CD4-positive, alpha-beta T cell (primary cell): ENCODE measurements around the gene ZNF365. TPM values are rescaled to one million over a fixed set of nuclear protein-coding genes. Genes with fewer than 3 reads are reported as not detected.
"Not testable (repeated sequence)": the region's sequence is repeated elsewhere in the genome, so short reads cannot be mapped to it uniquely, and the experiment has no call there.

Experiments used
- ATAC-seq: fragments of 200-7000 bp; cut with Tn5 transposase; one replicate; pipeline ENCODE4 v1.10.0; 2022; ENCODE audit warnings: mild to moderate bottlenecking; ENCODE audit not compliant: poor library complexity
- CTCF ChIA-PET: fragments of 350-600 bp; sonication (Branson Sonifier 250); formaldehyde crosslinking; loops from one replicate; lab custom pipeline; 2021; ENCODE audit warnings: antibody characterized with exemption, inconsistent platforms; lab: Charles Lee
- POLR2A ChIA-PET: fragments of 350-600 bp; sonication (Branson Sonifier 250); formaldehyde crosslinking; loops from one replicate; lab custom pipeline; 2021; ENCODE audit warnings: antibody characterized with exemption, inconsistent platforms; lab: Charles Lee
- DNase-seq, 14 experiments: peaks; one replicate each; pipeline ENCODE4 v3.0.0-alpha.2; 2013 to 2020; ENCODE audit warnings: mixed read lengths in 2 of 14
- H3K27ac ChIP-seq, 2 donors: one replicate each; pipeline versions ENCODE4 v1.5.1 to v1.7.0; 2013; ENCODE audit warnings: low read length in 2 of 2, low read depth in 1 of 2, mild to moderate bottlenecking in 1 of 2
- H3K27me3 ChIP-seq, 2 experiments: 1 replicate in 1 of 2; 2 replicates in 1 of 2; pipeline versions ENCODE4 v1.6.1 to v1.7.0; 2013; ENCODE audit warnings: low read length in 2 of 2, control low read depth in 1 of 2, mild to moderate bottlenecking in 1 of 2, moderate library complexity in 1 of 2; ENCODE audit not compliant: insufficient read depth in 2 of 2, control insufficient read depth in 1 of 2
- H3K36me3 ChIP-seq: one replicate; pipeline ENCODE4 v1.6.1; 2013; ENCODE audit warnings: low read length, control low read depth; ENCODE audit not compliant: insufficient read depth
- H3K4me1 ChIP-seq: one replicate; pipeline ENCODE4 v1.6.1; 2013; ENCODE audit warnings: low read length, control low read depth; ENCODE audit not compliant: insufficient read depth
- H3K4me3 ChIP-seq: one replicate; pipeline ENCODE4 v1.5.1; 2013; ENCODE audit warnings: mild to moderate bottlenecking, low read length, moderate library complexity
- H3K9me3 ChIP-seq, 2 experiments: 1 replicate in 1 of 2; 2 replicates in 1 of 2; pipeline versions ENCODE4 v1.6.1 to v1.7.0; 2013; ENCODE audit warnings: low read length in 2 of 2, mild to moderate bottlenecking in 2 of 2, control low read depth in 1 of 2, moderate library complexity in 1 of 2; ENCODE audit not compliant: control insufficient read depth in 1 of 2, insufficient read depth in 1 of 2
- H3K27ac Mint-ChIP-seq: one replicate; pipeline ENCODE4 v1.8.0; 2020; ENCODE audit warnings: mixed read lengths
- H3K27me3 Mint-ChIP-seq: one replicate; pipeline ENCODE4 v1.8.0; 2021; ENCODE audit warnings: mixed read lengths
- H3K36me3 Mint-ChIP-seq: one replicate; pipeline ENCODE4 v1.8.0; 2021; ENCODE audit warnings: low read depth, mixed read lengths
- H3K4me1 Mint-ChIP-seq: one replicate; pipeline ENCODE4 v1.8.0; 2021; ENCODE audit warnings: low read depth, mixed read lengths
- H3K4me3 Mint-ChIP-seq: one replicate; pipeline ENCODE4 v1.8.0; 2020; ENCODE audit warnings: mild to moderate bottlenecking, mixed read lengths
- H3K9me3 Mint-ChIP-seq: one replicate; pipeline ENCODE4 v1.8.0; 2020; ENCODE audit warnings: mixed read lengths
- CTCF ChIP-seq: fragments of 200-600 bp; IDR thresholded peaks from one replicate; pipeline ENCODE4 v1.8.0; 2022; ENCODE audit warnings: antibody characterized with exemption, mild to moderate bottlenecking
- intact Hi-C, 2 experiments: fragments of 100-400 bp; cut with DNase I in 1 of 2; cut with micrococcal nuclease in 1 of 2; formaldehyde crosslinking; loops; one replicate each; pipeline versions ENCODE4 v1.15.1 to v1.9.0; 2023 to 2025; cut with DNase I, micrococcal nuclease
- total RNA-seq, 174 experiments: library from RNA in 2 of 174; stranded (reverse) in 2 of 174; gene quantifications; one replicate each; pipeline ENCODE4 v1.2.3 and lab custom pipeline; 2021 to 2026

Gene ZNF365
- total RNA-seq, 2 experiments from 2014 or later = 1.8 to 2.0 TPM

- ChIA-PET POLR2A (no interaction called here), CTCF (no interaction called here)
- DNase-seq (no peak), ATAC-seq (no peak)
- Mint-ChIP-seq H3K4me3 (no peak overlapping the region), H3K9me3 (peaks cover 10% of the 10 kb centered on the region), H3K4me1 (no peaks in the 10 kb centered on the region), H3K27me3 (peaks cover 12% of the 10 kb centered on the region), H3K36me3 (no peaks in the 10 kb centered on the region), H3K27ac (no peak overlapping the region)
- intact Hi-C loops = no loop called here
- no peak overlapping the region for H3K27ac ChIP-seq
- H3K36me3 ChIP-seq = no peaks in the 10 kb centered on the region
- H3K9me3 ChIP-seq = peaks cover 10 to 15% of the 10 kb centered on the region in 2 experiments
- H3K27me3 ChIP-seq = no peaks in the 10 kb centered on the region
- TF ChIP-seq CTCF = no peak
- no peak overlapping the region for H3K4me3 ChIP-seq
- H3K4me1 ChIP-seq = no peaks in the 10 kb centered on the region
Observed at GRCh38 chr10:62352356-62352970, 21.7 kb upstream of the ZNF365 start.

GRCh38 chr10:62354916-62355315, 19.3 kb upstream of the ZNF365 start:
- Histone ChIP-seq H3K4me1 (no peaks in the 10 kb centered on the region), H3K4me3 (no peak overlapping the region), H3K27ac (no peak overlapping the region), H3K36me3 (no peaks in the 10 kb centered on the region), H3K27me3 (no peaks in the 10 kb centered on the region), H3K9me3 (peaks cover 0 to 7% of the 10 kb centered on the region in 2 experiments)
- intact Hi-C loops = no loop called here
- no peaks in the 10 kb centered on the region for H3K36me3 Mint-ChIP-seq
- POLR2A ChIA-PET = interaction anchor here (0.7 kb wide), 1 partner anchor 12 kb away, joined by 3 read pairs; no protein-coding TSS in a partner anchor
- CTCF ChIA-PET = no interaction called here
- TF ChIP-seq CTCF = no peak
- peaks cover 3% of the 10 kb centered on the region for H3K9me3 Mint-ChIP-seq
- DNase-seq = no peak
- H3K27ac Mint-ChIP-seq = no peak overlapping the region
- no peaks in the 10 kb centered on the region for H3K4me1 Mint-ChIP-seq
- no peaks in the 10 kb centered on the region for H3K27me3 Mint-ChIP-seq
- H3K4me3 Mint-ChIP-seq = no peak overlapping the region
- no peak for ATAC-seq

GRCh38 chr10:62356447-62356846, 17.7 kb upstream of the ZNF365 start:
- POLR2A ChIA-PET = no interaction called here
- no peak overlapping the region for H3K4me3 Mint-ChIP-seq
- CTCF ChIA-PET = no interaction called here
- no peaks in the 10 kb centered on the region for H3K4me1 Mint-ChIP-seq
- no peak overlapping the region for H3K27ac ChIP-seq
- H3K27me3 ChIP-seq = no peaks in the 10 kb centered on the region
- H3K4me3 ChIP-seq = no peak overlapping the region
- TF ChIP-seq CTCF = no peak
- H3K36me3 ChIP-seq = no peaks in the 10 kb centered on the region
- no peaks in the 10 kb centered on the region for H3K4me1 ChIP-seq
- DNase-seq (no peak), ATAC-seq (no peak)
- H3K9me3 ChIP-seq = peaks cover 0 to 4% of the 10 kb centered on the region in 2 experiments
- H3K36me3 Mint-ChIP-seq = no peaks in the 10 kb centered on the region
- intact Hi-C loops = no loop called here
- peaks cover 7% of the 10 kb centered on the region for H3K27me3 Mint-ChIP-seq
- no peaks in the 10 kb centered on the region for H3K9me3 Mint-ChIP-seq
- no peak overlapping the region for H3K27ac Mint-ChIP-seq

GRCh38 chr10:62358151-62358550, 16.0 kb upstream of the ZNF365 start:
- H3K36me3 ChIP-seq, H3K27me3 Mint-ChIP-seq, H3K4me3 ChIP-seq, H3K36me3 Mint-ChIP-seq, H3K4me3 Mint-ChIP-seq, H3K4me1 ChIP-seq, POLR2A ChIA-PET, DNase-seq, CTCF ChIA-PET, H3K9me3 ChIP-seq, ATAC-seq, H3K9me3 Mint-ChIP-seq, H3K27me3 ChIP-seq, H3K27ac ChIP-seq, intact Hi-C loops, H3K27ac Mint-ChIP-seq, H3K4me1 Mint-ChIP-seq: not testable (repeated sequence)
